ENCODE data around the gene LAMA1. TPM values are rescaled to one million over a fixed set of nuclear protein-coding genes. Genes with fewer than 3 reads are reported as not detected.

Gene LAMA1
- total and polyA plus RNA-seq, 2 donors (not counting 3 experiments of a cell fraction or from before 2014, with no cell fraction given), result 0.04 TPM; not detected in 1

DNA sequence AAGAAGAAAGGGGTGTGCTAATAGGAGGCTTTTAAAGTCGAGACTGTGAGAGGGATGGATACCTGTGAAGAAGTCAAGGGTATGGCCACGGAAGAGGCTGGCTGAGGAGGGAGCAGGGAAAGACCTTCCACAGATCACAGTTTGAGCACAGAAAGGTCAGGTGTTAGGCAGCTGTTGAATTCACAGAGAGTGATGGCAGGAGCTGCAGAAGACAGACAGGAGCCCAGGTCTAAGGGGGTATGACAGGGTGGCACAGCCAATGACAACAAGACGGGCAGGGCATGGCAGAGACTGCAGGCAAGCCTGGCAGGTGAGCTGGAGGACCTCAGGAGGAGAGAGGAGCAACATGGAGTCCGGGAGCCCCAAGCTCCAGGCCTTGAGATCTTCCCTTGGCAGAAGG is 163.1 kb downstream of the LAMA1 start:
- FAIRE-seq (no peak), DNase-seq (ENCODE audit: low read depth, low spot score) (no peak)
- Histone ChIP-seq H3K9me1 (replicated peaks; ENCODE audit: control insufficient read depth, extremely low read depth, insufficient read depth, low read length) (no peaks in the 10 kb centered on the region), H3K27me3 (ENCODE audit: control insufficient read depth in 2 of 2, insufficient read depth in 2 of 2, low read length in 2 of 2) (no peaks in the 10 kb centered on the region), H3K4me1 (ENCODE audit: control insufficient read depth, extremely low read depth, insufficient read depth, low read length) (no peaks in the 10 kb centered on the region), H4K20me1 (replicated peaks; ENCODE audit: control insufficient read depth, extremely low read depth, insufficient read depth, low read length) (no peaks in the 10 kb centered on the region), H3K79me2 (ENCODE audit: control insufficient read depth, insufficient read depth, low read length) (no peaks in the 10 kb centered on the region), H3K27ac (ENCODE audit: insufficient read depth, low read depth, low read length) (no peak overlapping the region), H3K9me3 (replicated peaks; ENCODE audit: control insufficient read depth, insufficient read depth, low read length) (no peaks in the 10 kb centered on the region), H3K9ac (replicated peaks; ENCODE audit: extremely low read depth, insufficient read depth, low read length) (no peak overlapping the region), H3K36me3 (ENCODE audit: control insufficient read depth in 2 of 2, extremely low read depth in 1 of 2, insufficient read depth in 2 of 2, low read length in 2 of 2) (no peaks in the 10 kb centered on the region), H3K4me3 (replicated peaks in 1 of 3; ENCODE audit: insufficient read depth in 1 of 3, low read depth in 1 of 3, low read length in 3 of 3) (no peak overlapping the region), H3K4me2 (ENCODE audit: insufficient read depth, low read length) (no peak overlapping the region), H2AFZ (ENCODE audit: low read depth, low read length) (no peak overlapping the region)
- no TSS peak for BruUV-seq (replicated peaks)
- intact Hi-C loops (cut with micrococcal nuclease) (no loop called here), dilution Hi-C loops (cut with MboI; ENCODE audit: extremely low pct_ligation_motif_present, low sequenced_read_pairs) (no loop called here)
- ChIA-PET POLR2A (no interaction called here), CTCF (no interaction called here)
- TF ChIP-seq, protein P1, sequence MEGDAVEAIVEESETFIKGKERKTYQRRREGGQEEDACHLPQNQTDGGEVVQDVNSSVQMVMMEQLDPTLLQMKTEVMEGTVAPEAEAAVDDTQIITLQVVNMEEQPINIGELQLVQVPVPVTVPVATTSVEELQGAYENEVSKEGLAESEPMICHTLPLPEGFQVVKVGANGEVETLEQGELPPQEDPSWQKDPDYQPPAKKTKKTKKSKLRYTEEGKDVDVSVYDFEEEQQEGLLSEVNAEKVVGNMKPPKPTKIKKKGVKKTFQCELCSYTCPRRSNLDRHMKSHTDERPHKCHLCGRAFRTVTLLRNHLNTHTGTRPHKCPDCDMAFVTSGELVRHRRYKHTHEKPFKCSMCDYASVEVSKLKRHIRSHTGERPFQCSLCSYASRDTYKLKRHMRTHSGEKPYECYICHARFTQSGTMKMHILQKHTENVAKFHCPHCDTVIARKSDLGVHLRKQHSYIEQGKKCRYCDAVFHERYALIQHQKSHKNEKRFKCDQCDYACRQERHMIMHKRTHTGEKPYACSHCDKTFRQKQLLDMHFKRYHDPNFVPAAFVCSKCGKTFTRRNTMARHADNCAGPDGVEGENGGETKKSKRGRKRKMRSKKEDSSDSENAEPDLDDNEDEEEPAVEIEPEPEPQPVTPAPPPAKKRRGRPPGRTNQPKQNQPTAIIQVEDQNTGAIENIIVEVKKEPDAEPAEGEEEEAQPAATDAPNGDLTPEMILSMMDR (IDR thresholded peaks at IDR 0.05; ENCODE audit: extremely low read depth in 1 of 2, insufficient read depth in 1 of 2, low read depth in 1 of 2, low read length in 2 of 2), result no peak
- TF ChIP-seq, protein P2, sequence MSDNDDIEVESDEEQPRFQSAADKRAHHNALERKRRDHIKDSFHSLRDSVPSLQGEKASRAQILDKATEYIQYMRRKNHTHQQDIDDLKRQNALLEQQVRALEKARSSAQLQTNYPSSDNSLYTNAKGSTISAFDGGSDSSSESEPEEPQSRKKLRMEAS (IDR thresholded peaks at IDR 0.05; ENCODE audit: insufficient read depth, insufficient read length), result no peak
- TF ChIP-seq JUN (IDR thresholded peaks at IDR 0.05; ENCODE audit: borderline replicate concordance, insufficient read depth, insufficient read length, low read depth), result no peak
- no peak for TF ChIP-seq EZH2 (IDR thresholded peaks at IDR 0.05; ENCODE audit: borderline replicate concordance, low read depth, low read length, severe bottlenecking)

DNA sequence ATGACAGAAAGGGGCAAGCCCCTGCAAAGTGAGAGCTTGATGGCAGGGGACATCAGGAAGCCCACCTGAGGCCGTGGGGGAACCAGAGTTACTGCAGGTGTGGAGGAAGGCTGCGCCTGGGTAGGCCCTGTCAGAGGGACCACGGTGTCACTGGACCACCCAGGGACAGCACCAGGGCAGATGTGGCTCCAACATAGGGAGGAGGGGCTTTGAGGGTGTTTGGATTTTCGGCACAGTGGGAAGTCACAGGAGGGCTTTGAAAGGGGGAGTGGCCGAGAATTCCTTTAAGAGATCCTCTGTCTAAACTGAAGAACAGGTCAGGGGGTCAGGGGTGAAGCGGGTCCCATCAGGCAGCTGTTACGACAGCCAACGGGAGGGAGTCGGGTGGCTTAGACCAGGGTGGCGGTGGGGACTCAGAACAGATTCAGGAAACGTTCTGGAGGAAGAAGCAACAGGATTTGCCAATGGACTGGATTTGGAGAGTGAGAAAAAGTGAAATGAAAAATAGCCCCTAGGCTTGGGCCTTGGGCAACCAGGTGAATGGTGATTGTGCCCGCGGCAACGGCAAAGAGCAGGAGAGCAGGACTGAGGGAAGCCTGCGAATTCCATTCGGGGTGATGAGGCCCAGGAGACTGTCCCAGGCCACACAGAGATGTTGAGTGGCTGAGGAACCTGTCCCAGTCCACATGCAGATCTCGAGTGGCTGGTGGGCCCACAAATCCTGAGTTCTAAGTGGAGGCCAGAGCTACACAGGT is 166.1 kb downstream of the LAMA1 start:
- ChIA-PET POLR2A (no interaction called here), CTCF (no interaction called here)
- H2AFZ ChIP-seq (ENCODE audit: low read depth, low read length), result no peak overlapping the region
- dilution Hi-C loops (cut with MboI; ENCODE audit: extremely low pct_ligation_motif_present, low sequenced_read_pairs) (no loop called here), intact Hi-C loops (cut with micrococcal nuclease) (no loop called here)
- H3K4me2 ChIP-seq (ENCODE audit: insufficient read depth, low read length), result no peak overlapping the region
- no peaks in the 10 kb centered on the region for H3K9me3 ChIP-seq (replicated peaks; ENCODE audit: control insufficient read depth, insufficient read depth, low read length)
- FAIRE-seq (no peak), DNase-seq (ENCODE audit: low read depth, low spot score) (no peak)
- H4K20me1 ChIP-seq (replicated peaks; ENCODE audit: control insufficient read depth, extremely low read depth, insufficient read depth, low read length), result no peaks in the 10 kb centered on the region
- no peaks in the 10 kb centered on the region for H3K36me3 ChIP-seq (ENCODE audit: control insufficient read depth in 2 of 2, extremely low read depth in 1 of 2, insufficient read depth in 2 of 2, low read length in 2 of 2)
- BruUV-seq (replicated peaks), result no TSS peak
- H3K4me3 ChIP-seq (replicated peaks in 1 of 3; ENCODE audit: insufficient read depth in 1 of 3, low read depth in 1 of 3, low read length in 3 of 3), result no peak overlapping the region
- TF ChIP-seq FOS (IDR thresholded peaks at IDR 0.05; ENCODE audit: borderline replicate concordance, insufficient read depth, low read length) (no peak), GATA2 (IDR thresholded peaks at IDR 0.05; ENCODE audit: insufficient read depth, insufficient read length, low read depth, low read length) (no peak), POLR2AphosphoS5 (IDR thresholded peaks at IDR 0.05; ENCODE audit: insufficient read depth, low read depth, low read length) (no peak), JUN (IDR thresholded peaks at IDR 0.05; ENCODE audit: borderline replicate concordance, insufficient read depth, insufficient read length, low read depth) (no peak), POLR2A (IDR thresholded peaks at IDR 0.05; ENCODE audit: low read depth, low read length) (no peak), EZH2 (IDR thresholded peaks at IDR 0.05; ENCODE audit: borderline replicate concordance, low read depth, low read length, severe bottlenecking) (no peak), MYC (IDR thresholded peaks at IDR 0.05; ENCODE audit: low read depth, low read length) (no peak)
- TF ChIP-seq, protein P2 (IDR thresholded peaks at IDR 0.05; ENCODE audit: insufficient read depth, insufficient read length), result no peak
- TF ChIP-seq, protein P1 (IDR thresholded peaks at IDR 0.05; ENCODE audit: extremely low read depth in 1 of 2, insufficient read depth in 1 of 2, low read depth in 1 of 2, low read length in 2 of 2), result no peak
- no peak overlapping the region for H3K9ac ChIP-seq (replicated peaks; ENCODE audit: extremely low read depth, insufficient read depth, low read length)
- no peaks in the 10 kb centered on the region for H3K27me3 ChIP-seq (ENCODE audit: control insufficient read depth in 2 of 2, insufficient read depth in 2 of 2, low read length in 2 of 2)
- no peak overlapping the region for H3K27ac ChIP-seq (ENCODE audit: insufficient read depth, low read depth, low read length)
- no peaks in the 10 kb centered on the region for H3K79me2 ChIP-seq (ENCODE audit: control insufficient read depth, insufficient read depth, low read length)
- no peaks in the 10 kb centered on the region for H3K4me1 ChIP-seq (ENCODE audit: control insufficient read depth, extremely low read depth, insufficient read depth, low read length)
- H3K9me1 ChIP-seq (replicated peaks; ENCODE audit: control insufficient read depth, extremely low read depth, insufficient read depth, low read length), result no peaks in the 10 kb centered on the region

Data from endothelial cell of umbilical vein (primary cell).